ENCODE results near the gene TDO2.

GRCh38 chr4:155906554-155907247 lies 3.2 kb downstream of the TDO2 start:
- TF ChIP-seq CTCF (IDR thresholded peaks at IDR 0.05): no peak
- TF ChIP-seq POLR2AphosphoS5 (IDR thresholded peaks at IDR 0.05): no peak
- TF ChIP-seq POLR2A (IDR thresholded peaks at IDR 0.05): no peak

Data from breast epithelium (tissue), 3 donors.